Measurements from ENCODE around the gene ANKUB1.
A peak's percentile ranks its signal among the peaks of the same experiment; 100 is the strongest.
"Not testable (repeated sequence)": the region's sequence is repeated elsewhere in the genome, so short reads cannot be mapped to it uniquely, and the experiment has no call there.

Gene ANKUB1, protein sequence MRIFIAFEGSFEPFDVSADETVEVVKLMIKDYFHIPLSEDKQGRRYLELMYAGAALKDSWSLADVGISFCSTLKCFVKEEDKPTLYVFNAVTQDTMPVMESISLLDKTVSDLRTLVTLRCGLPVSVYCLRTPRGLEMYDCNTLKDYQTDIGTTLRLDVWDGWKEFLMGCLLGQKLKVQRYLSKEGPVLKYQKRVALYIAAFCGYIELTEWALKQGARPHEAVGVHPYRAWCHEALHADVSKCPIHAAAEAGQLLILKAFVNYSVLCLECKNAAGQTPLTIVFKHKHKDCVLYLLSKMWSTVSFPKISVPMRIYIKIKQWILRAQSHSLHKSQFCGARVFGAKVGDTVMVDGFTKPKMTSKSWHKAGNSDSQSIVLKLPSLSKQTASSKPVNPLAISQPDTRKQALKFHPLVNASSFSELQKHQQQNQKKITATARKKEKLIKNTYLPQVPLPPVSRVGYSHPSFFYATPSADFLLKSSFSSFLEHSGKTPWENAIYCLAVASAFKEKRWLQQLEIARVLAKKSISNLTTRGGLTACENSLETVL

DNA sequence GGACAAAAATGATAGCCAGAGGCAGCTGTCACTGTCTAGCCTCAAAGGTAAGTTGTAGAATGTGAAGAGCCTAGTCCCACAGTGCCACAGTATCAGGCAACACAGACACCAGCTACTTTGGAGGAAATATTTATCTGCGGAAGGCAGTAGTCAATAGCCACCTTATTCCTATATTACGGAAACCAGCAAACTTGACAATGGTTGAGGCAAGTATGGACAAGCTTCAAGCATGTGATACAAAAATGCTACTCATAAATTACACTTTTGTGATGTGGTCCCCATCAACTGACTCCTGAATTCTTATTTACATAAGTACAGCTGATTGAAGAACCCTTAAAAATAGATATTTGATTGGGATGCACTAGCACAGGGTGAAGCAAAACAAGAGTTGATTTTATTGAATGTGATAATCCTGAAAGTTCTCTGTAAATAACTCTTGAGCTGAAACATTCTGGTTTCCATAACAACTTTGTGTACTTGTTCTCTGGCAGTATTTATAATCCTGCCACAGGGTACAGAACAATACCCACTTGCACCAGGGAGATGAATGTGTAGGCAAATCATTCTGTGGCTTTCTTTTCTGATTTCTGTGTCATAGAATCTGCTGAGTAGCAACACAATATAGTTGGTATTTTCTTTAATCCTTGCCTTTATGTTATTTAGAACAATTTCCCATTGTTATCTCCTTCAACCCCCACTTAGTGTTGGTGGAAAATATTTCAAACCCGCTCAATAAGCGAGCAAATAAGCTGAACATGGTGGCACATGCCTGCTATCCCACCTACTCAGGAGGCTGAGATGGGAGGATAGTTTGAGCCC, at the start of gene ANKUB1:
TSS of gene ANKUB1 (minus strand) at position 103 of the 819 bp plus-strand sequence. CDS start 188 bp downstream, outside the sequence.
- no peak for DNase-seq

DNA sequence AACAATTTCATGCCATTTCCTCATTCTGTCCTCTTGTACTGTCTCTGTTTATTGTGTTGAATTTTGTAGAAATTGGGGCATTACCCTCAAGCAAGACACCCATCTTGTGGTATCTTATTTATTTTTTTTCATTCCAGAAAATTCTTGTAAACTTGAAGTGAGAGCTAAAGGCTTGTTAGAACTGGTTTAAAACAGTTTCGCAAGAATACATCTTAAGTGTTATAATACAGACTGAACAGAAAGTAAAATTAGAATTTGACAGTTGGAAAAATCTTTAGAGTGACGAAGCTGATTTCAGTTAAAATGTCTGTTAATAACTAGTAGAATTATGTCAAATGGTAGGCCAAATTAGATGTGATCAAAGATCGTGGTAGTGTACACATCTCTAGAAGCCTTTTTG, 47.5 kb upstream of the ANKUB1 start:
- DNase-seq = no peak

DNA sequence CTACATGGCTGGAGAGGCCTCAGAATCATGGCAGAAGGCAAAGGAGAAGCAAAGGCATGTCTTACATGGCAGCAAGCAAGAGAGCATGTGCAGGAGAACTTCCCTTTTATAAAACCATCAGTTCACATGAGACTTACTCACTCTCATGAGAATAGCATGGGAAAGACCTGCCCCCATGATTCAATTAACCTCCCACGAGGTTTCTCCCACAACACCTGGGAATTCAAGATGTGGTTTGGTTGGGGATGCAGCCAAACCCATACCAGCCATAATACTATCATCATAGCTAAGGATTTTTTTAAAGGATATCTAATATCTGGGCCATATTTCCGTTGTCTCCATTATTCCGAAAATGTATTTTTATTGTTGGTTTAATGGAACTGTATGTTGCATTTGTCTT, 47.1 kb upstream of the ANKUB1 start:
- not testable (repeated sequence) for DNase-seq

DNA sequence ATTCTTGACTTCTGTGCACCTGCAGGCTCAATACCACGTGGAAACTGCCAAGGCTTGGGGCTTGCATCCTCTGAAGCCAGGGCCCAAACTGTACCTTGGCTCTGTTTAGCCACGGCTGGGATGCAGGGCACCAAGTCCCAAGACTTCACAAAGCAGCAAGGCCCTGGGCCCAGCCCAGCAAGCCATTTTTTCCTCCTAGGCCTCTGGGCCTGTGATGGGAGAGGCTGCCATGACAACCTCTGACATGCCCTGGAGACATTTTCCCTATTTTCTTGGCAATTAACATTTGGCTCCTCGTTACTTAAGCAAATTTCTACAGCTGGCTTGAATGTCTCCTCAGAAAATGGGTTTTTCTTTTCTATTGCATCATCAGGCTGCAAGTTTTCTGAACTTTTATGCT, 46.1 kb upstream of the ANKUB1 start:
- not testable (repeated sequence) for DNase-seq

DNA sequence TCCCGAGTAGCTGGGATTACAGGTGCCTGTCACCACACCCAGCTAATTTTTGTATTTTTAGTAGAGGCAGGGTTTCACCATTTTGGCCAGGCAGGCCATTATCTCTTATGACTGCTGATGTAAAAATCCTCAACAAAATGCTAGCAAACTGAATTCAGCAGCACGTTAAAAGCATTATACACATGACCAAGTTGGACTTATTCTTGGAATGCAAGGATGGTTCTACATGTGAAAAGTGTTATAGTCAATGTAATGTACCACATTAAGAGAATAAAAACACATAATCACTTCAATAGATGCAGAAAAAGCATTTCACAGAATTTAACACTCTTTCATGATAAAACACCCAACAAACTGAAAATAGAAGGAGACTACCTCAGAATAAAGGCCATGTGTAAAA, 40.9 kb upstream of the ANKUB1 start:
- DNase-seq = no peak

DNA sequence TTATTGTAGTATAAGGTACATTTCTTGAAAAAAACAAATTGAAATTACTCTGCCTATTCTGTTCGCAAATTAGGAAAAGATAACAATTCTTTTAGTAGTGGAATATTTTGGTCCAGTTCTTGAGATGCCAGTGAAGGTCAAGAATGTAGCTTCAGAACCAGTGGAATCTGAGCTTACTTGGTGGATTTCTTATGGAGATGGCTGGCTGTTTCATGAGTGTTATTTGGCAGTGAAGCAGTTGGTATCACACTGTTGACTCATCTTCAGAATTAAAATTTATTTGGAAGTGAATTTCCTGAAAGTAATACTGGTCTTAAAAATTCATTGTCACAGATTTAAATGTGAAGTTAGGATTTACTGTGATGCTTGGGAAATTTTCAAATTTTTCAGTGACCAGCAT, 39.7 kb upstream of the ANKUB1 start:
- DNase-seq = no peak

DNA sequence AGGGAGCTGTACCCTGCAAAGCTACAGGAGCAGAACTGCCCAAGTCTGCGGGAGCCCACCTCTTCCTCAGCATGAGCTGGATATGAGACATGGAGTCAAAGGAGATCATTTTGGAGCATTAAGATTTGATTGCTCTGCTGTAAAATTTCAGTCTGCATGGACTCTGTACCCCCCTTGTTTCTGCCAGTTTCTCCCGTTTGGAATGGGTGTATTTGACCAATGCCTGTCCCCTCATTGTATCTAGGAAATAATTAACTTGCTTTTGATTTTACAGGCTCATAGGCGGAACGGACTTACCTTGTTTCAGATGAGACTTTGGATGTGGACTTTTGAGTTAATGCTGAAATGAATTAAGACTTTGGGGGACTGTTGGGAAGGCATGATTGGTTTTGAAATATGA, 39.0 kb upstream of the ANKUB1 start:
- no peak for DNase-seq

DNA sequence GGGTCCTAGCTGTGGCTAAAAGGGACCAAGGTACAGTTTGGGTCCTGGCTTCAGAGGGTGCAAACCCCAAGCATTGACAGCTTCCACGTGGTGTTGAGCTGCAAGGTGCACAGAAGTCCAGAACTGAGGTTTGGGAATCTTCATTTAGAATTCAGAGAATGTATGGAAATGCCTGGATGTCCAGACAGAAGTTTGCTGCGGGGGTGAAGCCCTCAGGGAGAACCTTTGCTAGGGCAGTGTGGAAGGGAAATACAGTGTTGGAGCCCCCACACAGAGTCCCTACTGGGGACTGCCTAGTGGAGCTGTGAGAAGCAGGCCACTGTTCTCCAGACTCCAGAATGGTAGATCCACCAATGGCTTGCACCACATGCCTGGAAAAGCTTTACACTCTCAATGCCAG, 38.5 kb upstream of the ANKUB1 start:
- DNase-seq = no peak

DNA sequence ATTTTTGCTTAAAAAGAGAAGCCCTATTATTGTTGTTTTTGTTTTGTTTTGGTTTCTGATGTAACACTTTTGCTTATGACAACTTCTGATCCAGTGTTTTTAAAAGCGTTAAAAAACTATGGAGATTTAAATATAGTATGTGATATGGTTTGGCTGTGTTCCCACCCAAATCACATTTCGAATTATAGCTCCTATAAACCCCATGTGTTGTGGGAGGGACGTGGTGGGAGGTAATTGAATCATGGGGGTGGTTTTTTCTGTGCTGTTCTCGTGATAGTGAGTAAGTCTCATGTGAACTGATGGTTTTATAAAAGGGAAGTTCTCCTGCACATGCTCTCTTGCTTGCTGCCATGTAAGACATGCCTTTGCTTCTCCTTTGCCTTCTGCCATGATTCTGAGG, 37.3 kb upstream of the ANKUB1 start:
- DNase-seq = not testable (repeated sequence)

DNA sequence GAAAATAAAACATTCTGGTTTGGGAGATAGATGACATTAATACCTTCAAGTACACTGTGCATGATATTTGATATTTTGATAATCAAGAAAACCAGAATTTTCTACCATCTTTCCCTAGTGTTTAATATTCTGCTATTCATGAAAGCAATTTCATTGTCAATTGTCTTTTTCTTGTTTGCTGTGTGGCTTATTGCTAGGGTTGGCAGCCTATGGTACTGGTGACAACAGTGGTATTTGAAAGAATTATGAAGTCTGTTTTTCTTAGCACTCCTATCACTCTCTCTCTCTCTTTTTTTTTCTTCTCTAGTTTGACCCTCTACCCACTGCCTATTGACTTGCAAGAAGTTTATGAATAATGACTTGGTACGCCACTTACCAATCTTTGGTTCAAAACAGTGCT, 36.0 kb upstream of the ANKUB1 start:
- no peak for DNase-seq

DNA sequence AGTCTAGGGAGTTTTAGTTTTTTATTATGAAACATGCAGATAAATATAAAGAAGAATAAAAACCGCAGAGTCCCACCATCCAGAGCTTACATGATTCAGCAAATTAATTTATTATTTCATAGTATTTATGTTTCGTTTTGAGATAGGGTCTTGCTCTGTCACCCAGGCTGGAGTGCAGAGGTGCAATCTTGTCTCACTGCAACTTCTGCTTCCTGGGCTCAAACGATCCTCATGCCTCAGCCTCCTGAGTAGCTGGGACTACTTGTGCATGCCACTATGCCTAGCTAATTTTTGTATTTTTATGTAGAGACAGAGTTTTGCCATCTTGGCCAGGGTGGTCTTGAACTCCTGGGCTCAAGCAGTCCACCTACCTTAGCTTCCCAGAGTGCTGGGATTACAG, 34.3 kb upstream of the ANKUB1 start:
- no peak for DNase-seq

DNA sequence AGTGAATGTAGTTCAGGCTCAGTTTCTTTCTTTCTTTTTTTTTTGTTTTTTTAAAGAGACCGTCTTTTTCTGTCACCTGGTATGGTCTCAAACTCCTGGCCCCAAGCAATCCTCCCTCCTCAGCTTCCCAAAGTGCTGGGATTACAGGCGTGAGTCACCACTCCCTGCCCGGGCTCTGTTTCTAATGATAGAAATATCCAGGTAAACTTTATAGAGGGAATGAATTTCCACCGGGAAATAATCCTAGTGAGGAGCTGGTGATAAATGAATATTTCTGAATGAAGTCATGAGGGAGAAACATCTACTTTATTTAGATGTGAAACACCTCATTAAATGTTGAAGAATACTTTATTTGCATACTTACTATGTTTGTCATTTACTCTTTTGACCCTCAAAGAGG, 27.8 kb upstream of the ANKUB1 start:
- DNase-seq = no peak

DNA sequence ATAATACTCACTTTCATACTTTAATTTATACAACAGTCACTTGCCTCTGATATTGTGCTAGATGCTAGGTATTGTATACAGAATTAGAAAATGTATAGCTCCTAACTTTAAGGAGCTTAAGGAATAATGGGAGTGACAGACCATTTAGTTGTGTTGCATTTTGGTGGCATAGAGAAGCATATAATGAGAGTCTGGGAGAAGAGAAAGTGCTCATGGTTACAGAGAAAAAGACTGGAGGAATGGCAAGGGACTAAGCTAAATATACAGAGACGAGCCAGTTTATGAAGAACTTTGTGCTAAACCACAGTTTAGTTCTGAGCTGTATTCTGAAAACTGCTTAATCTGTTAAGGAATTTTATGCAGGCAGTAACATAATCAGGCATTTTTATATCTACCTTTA, 27.1 kb upstream of the ANKUB1 start:
- DNase-seq = no peak

DNA sequence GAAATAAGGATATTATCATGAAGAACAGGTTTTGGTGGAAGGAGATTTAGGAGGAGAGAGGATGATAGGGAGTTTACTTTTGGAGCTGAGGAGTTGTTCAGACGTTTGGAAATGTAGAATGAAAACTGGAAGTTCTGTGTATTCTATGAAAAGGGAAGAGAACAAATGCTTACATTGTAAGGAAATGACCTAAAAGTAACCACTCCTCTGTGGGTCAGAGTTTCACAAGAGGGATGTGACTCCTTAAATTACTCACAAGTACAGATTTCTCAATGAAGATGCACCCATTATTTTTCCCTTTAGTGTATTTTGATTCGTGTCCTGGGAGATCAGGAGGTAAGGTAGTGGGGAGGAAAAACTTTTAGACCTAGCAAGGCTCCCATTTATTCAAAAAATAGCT, 24.6 kb upstream of the ANKUB1 start:
- no peak for DNase-seq

DNA sequence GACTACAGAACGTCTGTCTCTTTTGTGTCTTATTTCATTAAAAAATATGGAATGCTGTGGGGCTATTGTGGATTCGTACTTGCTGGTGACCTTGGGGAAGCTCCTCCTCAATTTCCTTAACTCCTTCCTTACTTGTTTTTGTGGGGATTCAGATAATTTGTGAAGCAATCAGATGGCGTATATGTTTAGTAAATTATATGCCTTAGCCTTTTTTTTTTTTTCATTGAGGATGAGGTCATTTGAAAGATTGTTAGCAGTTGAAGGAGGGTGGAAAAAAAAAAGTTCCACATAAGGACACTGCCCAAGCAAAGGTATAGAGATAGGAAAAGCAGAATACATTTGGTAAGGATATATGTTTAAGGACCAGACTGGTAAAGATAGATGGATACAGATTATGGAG, 24.0 kb upstream of the ANKUB1 start:
- DNase-seq = no peak

DNA sequence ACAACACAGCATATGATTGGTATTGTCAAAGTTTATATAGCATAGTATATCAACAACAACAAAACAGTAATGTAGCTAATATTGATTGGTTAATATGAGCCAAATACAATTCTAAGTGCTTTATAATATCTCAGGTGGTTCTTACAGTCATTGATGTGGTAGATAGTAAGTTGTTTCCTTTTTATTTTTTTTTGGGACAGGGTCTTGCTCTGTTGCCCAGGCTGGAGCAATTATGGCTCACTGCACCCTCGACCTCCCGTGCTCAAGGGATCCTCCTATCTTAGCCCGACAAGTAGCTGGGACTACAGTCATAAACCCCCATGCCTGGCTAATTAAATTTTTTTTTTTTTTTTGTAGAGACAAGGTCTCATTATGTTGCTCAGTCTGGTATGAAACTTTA, 23.4 kb upstream of the ANKUB1 start:
- no peak for DNase-seq

DNA sequence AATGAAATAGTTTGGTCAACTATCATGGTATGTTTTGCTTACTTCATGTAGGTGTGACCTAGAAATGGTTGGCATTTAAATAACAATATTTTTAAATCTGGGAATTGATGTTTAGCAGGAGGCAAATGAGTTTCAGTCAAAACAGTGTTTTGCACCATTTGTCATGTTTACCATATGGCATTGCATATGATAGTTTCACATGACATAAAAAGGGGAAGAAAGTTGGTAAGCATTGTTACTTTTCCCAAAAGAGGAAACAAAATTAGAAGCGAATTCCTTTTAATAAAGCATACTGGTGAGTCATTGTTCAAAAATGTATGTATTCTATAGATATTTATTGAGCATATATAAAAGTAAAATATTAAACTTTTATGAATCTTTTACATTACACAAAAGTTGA, 23.0 kb upstream of the ANKUB1 start:
- DNase-seq = no peak

DNA sequence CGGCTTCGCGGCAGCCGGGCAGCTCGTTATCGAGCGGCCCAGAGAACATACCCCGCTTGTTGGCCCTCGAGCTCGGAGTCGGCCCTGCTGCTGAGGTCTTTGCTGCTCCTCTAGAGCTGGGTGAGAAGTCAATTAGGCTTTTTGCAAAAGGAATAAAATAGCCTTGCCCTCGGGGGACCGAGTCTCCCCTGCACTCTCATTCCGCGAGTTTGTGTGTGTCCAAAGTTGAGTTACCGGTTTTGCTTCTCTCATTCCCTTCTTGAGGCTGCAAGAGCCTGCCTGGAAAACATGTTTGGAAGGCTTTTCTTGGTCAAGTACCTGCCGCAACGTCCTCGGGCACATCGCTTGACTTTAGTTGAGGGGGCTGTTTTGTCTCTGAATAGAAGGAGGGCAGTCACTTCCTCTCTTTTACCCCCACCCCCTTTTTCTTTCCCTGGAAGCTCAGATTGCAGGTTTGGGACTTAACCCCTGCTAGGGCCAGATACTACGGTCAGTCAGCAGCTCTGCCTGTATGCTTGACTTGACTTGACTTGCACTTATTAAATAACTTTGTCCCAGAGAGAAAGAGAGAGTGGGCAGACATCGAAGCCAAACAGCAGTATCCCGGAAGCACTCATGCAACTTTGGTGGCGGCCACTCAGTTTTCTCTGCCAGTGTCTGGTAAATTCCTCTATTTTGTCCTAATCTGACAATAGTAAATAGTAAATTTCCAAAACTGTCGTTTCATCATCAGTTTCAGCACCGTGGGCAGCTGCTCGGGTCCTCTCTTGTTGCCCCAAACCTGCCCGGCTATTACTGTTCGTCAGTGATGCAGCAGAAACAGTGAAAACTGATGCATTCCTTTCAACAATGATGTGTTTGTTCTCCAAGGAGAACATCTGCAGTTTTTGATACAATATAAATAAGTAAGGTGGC, 21.3 kb upstream of the ANKUB1 start:
- peak; percentile 2 for DNase-seq

DNA sequence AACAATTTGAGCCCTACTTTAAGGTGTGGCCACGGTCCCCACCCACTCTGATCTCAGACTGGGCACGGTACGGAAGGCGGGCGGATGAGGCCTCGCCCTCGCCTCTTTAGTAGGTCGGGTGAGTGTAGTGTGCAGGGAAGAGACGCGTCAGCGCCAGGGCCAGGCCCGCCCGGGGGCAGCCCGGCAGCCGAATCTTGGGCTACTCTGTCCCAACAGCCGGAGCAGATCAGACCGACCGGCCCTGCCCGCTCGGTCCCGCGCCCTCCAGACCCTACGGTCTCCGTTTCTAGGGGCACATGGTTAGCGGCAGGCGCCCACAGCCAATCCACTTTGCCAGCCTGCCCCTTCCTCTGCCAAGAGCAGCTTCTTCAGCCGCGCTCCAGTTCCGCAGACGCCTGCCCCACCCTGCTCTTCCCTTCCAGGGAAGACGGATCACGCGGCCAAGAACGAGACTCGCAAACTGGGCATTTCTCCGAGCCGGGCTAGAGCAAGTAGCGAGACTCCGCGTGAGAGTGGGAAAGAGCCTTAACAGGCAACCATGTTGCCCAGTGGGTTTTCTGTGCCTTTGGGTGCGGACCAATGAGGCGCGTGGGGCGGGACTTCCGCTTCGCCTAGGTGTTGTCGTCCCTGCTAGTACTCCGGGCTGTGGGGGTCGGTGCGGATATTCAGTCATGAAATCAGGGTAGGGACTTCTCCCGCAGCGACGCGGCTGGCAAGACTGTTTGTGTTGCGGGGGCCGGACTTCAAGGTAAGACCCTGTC, 20.4 kb upstream of the ANKUB1 start, which contains the start of gene RNF13:
TSS of gene RNF13 (plus strand) at position 610 of the 761 bp plus-strand sequence. CDS start 32,812 bp downstream, outside the sequence.
- DNase-seq = peak; percentile 56

DNA sequence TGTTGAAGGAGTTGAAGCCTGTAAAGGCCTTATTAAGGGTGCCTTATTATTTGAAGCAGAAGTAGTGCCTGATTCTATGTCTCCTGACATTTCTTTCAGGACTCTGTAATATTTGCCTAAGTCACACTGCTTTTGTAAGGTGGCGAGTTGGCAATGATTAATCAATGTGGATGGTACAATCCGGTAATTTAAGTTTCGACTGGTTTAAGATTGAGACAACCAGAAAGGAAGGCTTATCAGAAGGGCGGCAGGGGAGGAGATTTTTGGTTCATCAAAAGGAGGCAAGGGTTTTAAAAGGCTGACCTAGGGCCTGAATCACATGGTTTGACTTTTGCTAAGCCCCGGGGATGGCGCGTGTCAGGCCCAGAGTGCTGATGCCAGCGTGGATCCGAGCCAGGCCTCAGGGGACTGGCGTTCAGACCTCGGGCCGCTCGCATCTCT, 19.8 kb upstream of the ANKUB1 start:
- DNase-seq = no peak

DNA sequence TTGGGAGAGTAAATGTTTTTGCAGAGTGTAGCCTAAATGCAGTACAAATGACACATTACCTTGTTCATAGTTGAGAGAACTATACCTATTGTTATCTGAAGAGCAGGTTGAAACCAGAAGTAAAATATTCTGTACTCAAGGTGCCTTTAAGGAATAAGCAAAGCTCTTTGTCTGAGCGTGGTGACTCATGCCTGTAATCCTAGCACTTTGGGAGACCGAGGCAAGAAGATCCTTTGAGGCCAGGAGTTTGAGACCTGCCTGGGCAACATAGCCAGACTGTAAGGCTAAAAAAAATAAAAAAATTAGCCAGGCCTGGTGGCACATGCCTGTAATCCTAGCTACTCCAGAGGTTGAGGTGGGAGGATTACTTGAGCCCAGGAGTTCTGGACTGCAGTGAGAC, 18.5 kb upstream of the ANKUB1 start:
- no peak for DNase-seq

DNA sequence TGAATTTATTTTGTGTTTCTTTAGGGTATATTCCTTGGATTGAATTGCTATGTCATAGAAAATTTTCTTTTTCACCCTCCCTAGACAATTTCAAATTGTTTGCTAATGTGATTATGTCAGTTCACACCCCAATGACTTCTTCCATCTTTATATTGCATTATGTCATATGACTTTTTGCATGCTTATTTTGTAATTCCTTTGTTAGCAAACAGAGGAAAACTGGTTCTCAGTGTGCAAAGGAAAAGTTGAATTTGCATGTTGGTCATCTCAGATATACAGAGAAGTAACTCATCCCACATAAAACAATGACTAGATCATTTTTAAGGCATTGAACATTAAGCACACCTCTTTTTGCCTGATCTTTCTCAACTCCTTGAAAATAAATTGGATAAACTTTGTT, 17.3 kb upstream of the ANKUB1 start:
- no peak for DNase-seq

Data from NCI-H2029 (cell line).